Nephron (organoid): ENCODE results near the gene VWC2L.

Experiments
- H3K27ac Mint-ChIP-seq, 3 experiments: 2 replicates each; pipeline ENCODE4 v1.8.0; 2020; ENCODE audit warnings: mixed read lengths in 3 of 3, mild to moderate bottlenecking in 2 of 3, moderate library complexity in 1 of 3
- H3K27me3 Mint-ChIP-seq: 2 replicates; pipeline ENCODE4 v1.8.0; 2021; ENCODE audit warnings: low read depth, mild to moderate bottlenecking, moderate library complexity, mixed read lengths
- H3K36me3 Mint-ChIP-seq: 2 replicates; pipeline ENCODE4 v1.8.0; 2020; ENCODE audit warnings: low read depth, mixed read lengths
- H3K4me1 Mint-ChIP-seq: 2 replicates; pipeline ENCODE4 v1.8.0; 2020; ENCODE audit warnings: mixed read lengths
- H3K4me3 Mint-ChIP-seq, 3 experiments: 2 replicates each; pipeline ENCODE4 v1.8.0; 2020; ENCODE audit warnings: mild to moderate bottlenecking in 3 of 3, mixed read lengths in 3 of 3, moderate library complexity in 2 of 3
- H3K9me3 Mint-ChIP-seq: 2 replicates; pipeline ENCODE4 v1.8.0; 2020; ENCODE audit warnings: mixed read lengths
- TF ChIP-seq, protein P1 (sequence below), 3 experiments: fragments of 200-600 bp; sonication (generic); IDR thresholded peaks; one replicate each; pipeline ENCODE4 v1.5.0; 2021; ENCODE audit warnings: antibody characterized with exemption in 3 of 3; ENCODE audit not compliant: unreplicated experiment in 3 of 3

VWC2L gene

DNA sequence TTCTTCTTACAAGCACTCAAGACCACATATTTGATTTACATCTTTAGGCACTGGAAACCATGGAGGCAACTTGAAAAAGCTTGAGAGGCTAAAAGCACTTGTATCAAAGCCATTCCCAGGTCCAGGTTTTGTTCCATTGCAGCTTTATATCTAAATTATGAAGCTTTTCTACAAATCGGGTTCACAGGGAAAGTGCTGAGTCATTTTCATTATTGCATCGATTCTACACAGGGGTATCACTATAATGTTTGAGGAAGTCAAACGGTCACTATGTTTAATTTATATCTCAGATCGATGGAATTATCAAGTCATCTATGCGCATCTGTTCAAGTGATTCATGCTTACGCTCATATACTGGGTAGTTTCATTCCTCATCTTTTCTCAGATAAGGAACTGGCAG, 118.7 kb downstream of the VWC2L start:
- H3K4me1 Mint-ChIP-seq, result peaks cover 9% of the 10 kb centered on the region
- H3K27me3 Mint-ChIP-seq, result peaks cover 4% of the 10 kb centered on the region
- H3K4me3 Mint-ChIP-seq, result no peak overlapping the region
- no peak overlapping the region for H3K27ac Mint-ChIP-seq
- TF ChIP-seq, protein P1, sequence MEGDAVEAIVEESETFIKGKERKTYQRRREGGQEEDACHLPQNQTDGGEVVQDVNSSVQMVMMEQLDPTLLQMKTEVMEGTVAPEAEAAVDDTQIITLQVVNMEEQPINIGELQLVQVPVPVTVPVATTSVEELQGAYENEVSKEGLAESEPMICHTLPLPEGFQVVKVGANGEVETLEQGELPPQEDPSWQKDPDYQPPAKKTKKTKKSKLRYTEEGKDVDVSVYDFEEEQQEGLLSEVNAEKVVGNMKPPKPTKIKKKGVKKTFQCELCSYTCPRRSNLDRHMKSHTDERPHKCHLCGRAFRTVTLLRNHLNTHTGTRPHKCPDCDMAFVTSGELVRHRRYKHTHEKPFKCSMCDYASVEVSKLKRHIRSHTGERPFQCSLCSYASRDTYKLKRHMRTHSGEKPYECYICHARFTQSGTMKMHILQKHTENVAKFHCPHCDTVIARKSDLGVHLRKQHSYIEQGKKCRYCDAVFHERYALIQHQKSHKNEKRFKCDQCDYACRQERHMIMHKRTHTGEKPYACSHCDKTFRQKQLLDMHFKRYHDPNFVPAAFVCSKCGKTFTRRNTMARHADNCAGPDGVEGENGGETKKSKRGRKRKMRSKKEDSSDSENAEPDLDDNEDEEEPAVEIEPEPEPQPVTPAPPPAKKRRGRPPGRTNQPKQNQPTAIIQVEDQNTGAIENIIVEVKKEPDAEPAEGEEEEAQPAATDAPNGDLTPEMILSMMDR (IDR thresholded peaks at IDR 0.05; ENCODE audit: unreplicated experiment in 3 of 3), result no peak
- no peaks in the 10 kb centered on the region for H3K9me3 Mint-ChIP-seq
- H3K36me3 Mint-ChIP-seq, result no peaks in the 10 kb centered on the region

DNA sequence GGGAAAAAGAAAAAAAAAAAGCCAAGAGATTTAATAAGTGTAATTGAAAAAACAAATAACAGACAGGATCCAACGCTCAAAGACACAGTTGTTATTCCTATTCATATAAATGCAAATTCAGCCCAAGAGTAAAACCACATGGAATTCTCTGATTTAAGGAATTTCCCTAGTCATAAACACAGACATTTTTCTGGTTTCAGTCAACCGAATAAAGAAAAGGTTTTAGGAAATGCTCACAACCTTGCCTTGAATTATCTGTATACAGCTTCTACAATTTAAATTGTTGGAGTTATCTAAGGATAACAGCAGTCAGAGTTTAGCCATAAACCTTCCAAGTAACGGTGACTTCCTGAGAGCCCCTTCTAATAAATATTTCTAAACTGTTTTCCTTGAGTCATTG, 122.7 kb downstream of the VWC2L start:
- Mint-ChIP-seq H3K36me3 (no peaks in the 10 kb centered on the region), H3K4me3 (no peak overlapping the region), H3K9me3 (no peaks in the 10 kb centered on the region), H3K27ac (peak overlapping the region in 2 of 3 experiments; percentile 2 to 68), H3K27me3 (peaks cover 8% of the 10 kb centered on the region), H3K4me1 (peaks cover 9% of the 10 kb centered on the region)
- TF ChIP-seq, protein P1 (IDR thresholded peaks at IDR 0.05; ENCODE audit: unreplicated experiment in 3 of 3), result no peak

- H3K27ac Mint-ChIP-seq, result no peak overlapping the region
- H3K4me1 Mint-ChIP-seq, result peaks cover 9% of the 10 kb centered on the region
- H3K27me3 Mint-ChIP-seq, result peaks cover 5% of the 10 kb centered on the region
- H3K4me3 Mint-ChIP-seq, result no peak overlapping the region
- no peaks in the 10 kb centered on the region for H3K36me3 Mint-ChIP-seq
- TF ChIP-seq, protein P1 (IDR thresholded peaks at IDR 0.05; ENCODE audit: unreplicated experiment in 3 of 3), result no peak
- no peaks in the 10 kb centered on the region for H3K9me3 Mint-ChIP-seq
Measured at GRCh38 chr2:214536625-214537024, 125.8 kb downstream of the VWC2L start.

DNA sequence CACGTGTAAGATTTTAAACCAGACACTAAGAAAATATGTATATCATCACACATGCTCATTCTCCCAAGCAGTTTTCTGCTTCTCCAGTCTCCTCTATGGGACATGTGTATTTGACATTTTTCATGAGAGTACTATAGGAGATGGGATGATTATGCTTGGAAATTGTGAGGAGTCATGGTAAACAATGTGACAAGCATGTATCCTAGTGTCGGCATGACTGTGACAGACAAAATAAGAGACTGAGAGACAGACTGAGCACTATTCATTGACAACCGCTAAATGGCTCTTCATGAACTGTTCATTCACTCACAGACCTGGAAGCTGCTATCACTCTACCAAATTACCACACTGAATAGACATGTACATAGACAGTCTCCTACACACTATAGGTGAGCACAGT, 127.1 kb downstream of the VWC2L start:
- Mint-ChIP-seq H3K9me3 (no peaks in the 10 kb centered on the region), H3K27me3 (peaks cover 8% of the 10 kb centered on the region), H3K4me1 (peaks cover 9% of the 10 kb centered on the region), H3K4me3 (no peak overlapping the region), H3K36me3 (no peaks in the 10 kb centered on the region), H3K27ac (no peak overlapping the region)
- TF ChIP-seq, protein P1 (IDR thresholded peaks at IDR 0.05; ENCODE audit: unreplicated experiment in 3 of 3), result no peak

DNA sequence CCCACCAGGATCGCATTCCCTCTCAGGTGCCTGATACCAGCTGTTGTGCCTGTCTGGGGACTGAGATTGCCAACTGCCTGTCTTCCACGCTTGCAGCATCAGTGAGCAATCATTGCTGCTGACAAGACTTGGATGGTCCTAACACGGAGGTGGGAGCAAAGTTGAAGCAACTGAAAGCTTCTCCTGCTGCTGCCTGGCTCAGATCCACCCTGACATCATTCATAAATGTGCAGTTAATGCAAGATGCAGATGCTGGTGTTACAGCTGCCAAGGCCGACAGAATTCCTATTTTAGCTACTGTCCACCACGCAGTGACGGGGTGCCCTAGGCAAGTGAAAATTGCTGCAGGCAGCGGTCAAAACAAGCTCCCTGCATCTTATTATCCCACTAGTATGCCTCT, 131.4 kb downstream of the VWC2L start:
- no peaks in the 10 kb centered on the region for H3K36me3 Mint-ChIP-seq
- TF ChIP-seq, protein P1 (IDR thresholded peaks at IDR 0.05; ENCODE audit: unreplicated experiment in 3 of 3), result no peak
- no peak overlapping the region for H3K27ac Mint-ChIP-seq
- no peak overlapping the region for H3K4me3 Mint-ChIP-seq
- peaks cover 7% of the 10 kb centered on the region for H3K27me3 Mint-ChIP-seq
- no peaks in the 10 kb centered on the region for H3K9me3 Mint-ChIP-seq
- no peaks in the 10 kb centered on the region for H3K4me1 Mint-ChIP-seq

DNA sequence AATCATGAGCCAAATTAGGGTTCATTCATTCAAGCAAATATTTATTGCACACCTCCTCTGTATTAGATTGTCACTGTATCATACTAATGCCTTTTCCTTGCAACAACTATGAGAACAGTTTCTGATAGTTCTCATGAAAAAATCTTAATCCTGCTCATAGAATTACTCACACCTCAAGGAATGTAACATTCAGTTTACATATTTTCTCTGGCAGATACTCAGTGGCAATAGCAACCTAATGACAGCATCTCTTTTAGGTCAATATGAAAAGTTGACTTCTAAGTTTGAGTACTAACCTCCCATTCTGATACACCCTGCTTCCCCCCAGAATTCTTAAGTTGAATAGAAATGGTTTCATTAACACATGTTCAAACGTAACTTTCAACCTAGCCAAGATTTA, 132.0 kb downstream of the VWC2L start:
- no peak overlapping the region for H3K4me3 Mint-ChIP-seq

More for the DNA sequence above, 132.0 kb downstream of the VWC2L start:
- no peaks in the 10 kb centered on the region for H3K9me3 Mint-ChIP-seq
- H3K36me3 Mint-ChIP-seq, result no peaks in the 10 kb centered on the region
- no peaks in the 10 kb centered on the region for H3K4me1 Mint-ChIP-seq
- TF ChIP-seq, protein P1 (IDR thresholded peaks at IDR 0.05; ENCODE audit: unreplicated experiment in 3 of 3), result no peak
- peaks cover 4% of the 10 kb centered on the region for H3K27me3 Mint-ChIP-seq
- H3K27ac Mint-ChIP-seq, result no peak overlapping the region
